HCT116 (cell line): Measurements from ENCODE around the gene TSPAN3. TPM values are rescaled to one million over a fixed set of nuclear protein-coding genes. Genes with fewer than 3 reads are reported as not detected.

Experiments
- CBX3 ChIP-seq: IDR thresholded peaks from 2 replicates; pipeline ENCODE4 v1.6.1; 2012; ENCODE audit warnings: low read depth
- ELF1 ChIP-seq: IDR thresholded peaks from 2 replicates; pipeline ENCODE4 v1.6.1; 2012; ENCODE audit warnings: low read depth, borderline replicate concordance
- EZH2phosphoT487 ChIP-seq: fragments of 200-600 bp; IDR thresholded peaks from 2 replicates; pipeline ENCODE4 v1.6.1; 2018; ENCODE audit warnings: antibody characterized with exemption, borderline replicate concordance
- RAD21 ChIP-seq: IDR thresholded peaks from 2 replicates; pipeline ENCODE4 v1.6.1; 2012; ENCODE audit warnings: low read depth, mild to moderate bottlenecking
- REST ChIP-seq: IDR thresholded peaks from 2 replicates; pipeline ENCODE4 v1.6.1; 2012; ENCODE audit warnings: low read depth
- SIN3A ChIP-seq: IDR thresholded peaks from 2 replicates; pipeline ENCODE4 v1.6.1; 2012; ENCODE audit warnings: low read depth
- TCF7L2 ChIP-seq: IDR thresholded peaks from 2 replicates; pipeline ENCODE4 v1.7.0; 2011; ENCODE audit warnings: borderline replicate concordance, inconsistent platforms; ENCODE audit not compliant: insufficient read depth, insufficient read length; ENCODE audit errors: extremely low read depth
- ZNF274 ChIP-seq: fragments of 200-500 bp; sonication (Bioruptor generic); IDR thresholded peaks from 2 replicates; pipeline ENCODE4 v1.6.1; 2014; ENCODE audit warnings: mild to moderate bottlenecking, low read depth, low read length, inconsistent platforms
- total RNA-seq: library from RNA; stranded (reverse); gene quantifications from one replicate; pipeline ENCODE4 v1.2.1, GENCODE V29; 2021; ENCODE audit not compliant: unreplicated experiment

The TSPAN3 gene
- total RNA-seq, 1 experiment from 2014 or later = 140 TPM

- TF ChIP-seq REST (no peak), TCF7L2 (no peak), EZH2phosphoT487 (no peak), RAD21 (no peak), CBX3 (no peak), ZNF274 (no peak), SIN3A (no peak), ELF1 (no peak)
Measured at GRCh38 chr15:77038312-77039216, 32.3 kb downstream of the TSPAN3 start (continued).
